ENCODE data around the gene SHC3.

The SHC3 gene

DNA sequence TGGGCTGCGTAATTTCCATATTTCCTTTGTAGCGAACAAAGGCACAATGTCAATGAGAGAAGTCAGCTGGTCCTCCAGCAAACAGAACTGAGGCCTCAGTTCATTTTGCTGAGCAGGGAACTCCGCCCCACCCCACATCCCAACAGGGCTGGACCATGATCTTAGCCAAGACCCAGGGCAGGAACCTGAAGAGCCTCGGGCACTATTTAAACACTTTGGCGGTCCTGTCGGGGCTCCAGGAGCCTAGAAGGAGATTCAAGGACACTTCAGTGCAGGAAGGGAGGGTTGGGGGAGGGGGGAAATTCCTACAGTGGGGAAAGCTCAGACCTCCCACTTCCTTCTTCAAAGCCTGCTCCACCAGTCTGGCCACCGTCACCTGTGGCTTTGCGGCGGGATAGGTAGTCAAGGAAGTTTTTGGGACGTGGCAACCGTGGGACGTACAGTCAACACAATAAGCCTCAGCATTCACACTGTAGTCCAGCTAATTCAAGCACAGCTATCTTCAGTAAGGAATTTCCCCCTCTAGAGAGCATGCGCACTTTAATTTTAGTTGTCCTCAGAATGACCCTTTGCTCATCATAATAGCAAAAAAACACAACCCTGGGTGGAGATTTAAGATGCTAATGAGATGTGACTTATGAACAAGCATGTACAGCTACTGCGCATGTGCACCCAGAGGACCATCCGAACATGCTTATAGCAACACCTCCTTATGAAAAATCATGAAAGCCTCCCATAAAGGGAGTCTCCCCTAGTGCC lies 156.4 kb downstream of the SHC3 start:
- DNase-seq (ENCODE audit: low spot score): no peak

DNA sequence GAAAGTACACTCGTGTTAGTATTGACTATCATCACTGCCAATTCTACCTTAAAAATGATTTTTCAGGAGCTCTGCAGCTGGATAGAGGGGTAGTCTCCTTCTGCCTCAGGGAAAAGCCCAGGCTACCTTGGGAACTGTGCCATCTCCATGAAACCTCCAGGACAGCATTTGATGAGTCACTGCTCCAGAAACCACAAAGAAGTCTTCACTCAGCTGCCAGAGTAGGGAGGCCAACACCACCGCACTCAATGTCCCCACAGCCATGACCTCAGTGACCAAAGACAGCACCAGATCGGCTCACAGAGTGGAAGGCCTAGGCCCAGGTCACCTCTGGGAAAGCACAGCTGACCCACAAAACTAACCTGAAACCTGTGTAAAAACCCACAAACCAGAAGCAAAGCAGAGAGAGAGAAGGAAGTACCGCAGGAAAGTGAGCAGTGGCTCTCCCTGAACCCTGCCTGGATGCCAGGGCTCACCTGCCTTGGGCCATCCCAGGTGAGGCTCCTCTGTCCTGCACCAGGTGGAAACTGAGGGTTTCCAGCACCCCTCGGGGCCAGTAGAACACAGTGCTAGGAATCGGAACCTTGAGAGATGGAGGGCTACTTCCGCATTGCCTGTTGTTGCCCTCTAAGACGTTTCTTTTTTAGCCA lies 157.3 kb downstream of the SHC3 start:
- no peak for DNase-seq (ENCODE audit: low spot score)

DNA sequence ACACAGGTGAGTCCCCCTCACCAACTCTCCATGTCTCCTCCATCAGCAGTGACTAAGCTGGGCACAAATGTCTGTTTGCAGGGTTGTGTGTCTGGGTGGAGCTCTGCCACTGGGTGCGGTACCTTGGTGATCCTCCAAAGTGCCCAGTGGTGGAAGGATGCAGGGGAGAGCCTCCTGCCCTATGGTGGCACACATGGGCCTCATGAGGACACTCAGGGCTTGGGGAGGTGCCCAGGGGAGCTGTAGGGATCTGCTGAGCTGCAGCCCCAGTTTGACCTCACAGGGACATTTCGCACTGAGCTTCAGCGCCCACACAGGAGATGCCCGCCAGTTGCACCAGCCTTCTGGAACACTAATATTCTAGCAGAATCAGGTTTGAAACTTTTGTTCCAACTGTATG lies 157.9 kb downstream of the SHC3 start:
- no peak for DNase-seq (ENCODE audit: low spot score)

DNA sequence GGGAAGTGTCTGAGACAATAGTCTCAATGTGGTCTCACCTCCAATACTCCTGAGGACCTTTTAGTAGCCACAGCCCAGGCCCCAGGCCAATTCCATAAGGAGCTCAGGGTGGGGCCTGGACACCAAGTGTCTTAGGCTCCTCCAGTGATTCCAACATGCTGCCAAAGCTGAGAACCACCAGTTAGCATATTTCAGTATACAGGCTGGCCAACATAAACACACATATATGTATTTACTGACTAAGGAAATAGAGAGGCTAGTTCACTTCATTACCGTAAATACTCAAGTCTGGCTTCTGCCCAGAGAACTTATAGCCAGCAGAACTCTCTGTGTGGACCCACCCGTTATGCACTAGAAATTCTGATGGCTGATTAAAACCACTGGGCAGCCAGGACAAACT lies 163.3 kb downstream of the SHC3 start:
- no peak for DNase-seq (ENCODE audit: low spot score)

DNA sequence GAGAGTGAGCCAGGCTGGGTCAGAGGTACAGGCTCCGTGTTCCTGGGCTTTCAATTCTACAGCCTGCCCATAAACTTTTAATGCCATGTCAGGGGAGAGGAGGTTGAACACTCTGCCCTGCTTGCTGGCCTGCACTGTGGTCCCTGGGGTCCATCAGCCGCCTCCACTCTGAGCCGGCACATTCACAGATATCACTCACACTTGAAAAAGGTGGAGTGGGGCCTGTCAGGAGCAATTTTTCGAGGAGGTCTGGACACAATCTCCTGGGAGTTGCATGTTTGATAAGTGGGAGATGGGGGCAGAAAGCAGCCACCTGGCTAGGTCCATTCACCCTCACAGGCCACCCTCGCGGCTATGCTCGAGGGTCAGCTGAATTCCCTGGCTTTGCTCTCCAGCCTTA lies 164.5 kb downstream of the SHC3 start:
- no peak for DNase-seq (ENCODE audit: low spot score)

DNA sequence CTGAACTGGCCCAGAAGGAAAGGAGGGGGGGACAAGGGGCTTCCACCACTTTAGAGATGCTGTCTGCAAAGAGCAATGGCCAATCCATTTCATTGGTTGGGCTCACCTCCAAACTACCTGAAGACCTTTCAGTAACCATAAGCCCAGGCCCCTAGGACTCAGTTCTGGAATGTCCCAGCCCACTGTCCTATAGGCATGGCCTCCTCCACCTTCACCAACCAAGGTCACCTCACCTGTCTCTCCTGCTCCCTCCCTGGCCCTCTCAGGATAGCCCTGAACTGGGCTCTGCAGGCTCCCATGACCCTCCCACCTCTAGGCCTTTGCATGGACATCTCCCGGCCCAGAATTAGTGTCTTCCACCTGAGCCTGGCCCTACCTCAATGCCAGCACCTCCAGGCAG lies 165.0 kb downstream of the SHC3 start:
- DNase-seq (ENCODE audit: low spot score): no peak

DNA sequence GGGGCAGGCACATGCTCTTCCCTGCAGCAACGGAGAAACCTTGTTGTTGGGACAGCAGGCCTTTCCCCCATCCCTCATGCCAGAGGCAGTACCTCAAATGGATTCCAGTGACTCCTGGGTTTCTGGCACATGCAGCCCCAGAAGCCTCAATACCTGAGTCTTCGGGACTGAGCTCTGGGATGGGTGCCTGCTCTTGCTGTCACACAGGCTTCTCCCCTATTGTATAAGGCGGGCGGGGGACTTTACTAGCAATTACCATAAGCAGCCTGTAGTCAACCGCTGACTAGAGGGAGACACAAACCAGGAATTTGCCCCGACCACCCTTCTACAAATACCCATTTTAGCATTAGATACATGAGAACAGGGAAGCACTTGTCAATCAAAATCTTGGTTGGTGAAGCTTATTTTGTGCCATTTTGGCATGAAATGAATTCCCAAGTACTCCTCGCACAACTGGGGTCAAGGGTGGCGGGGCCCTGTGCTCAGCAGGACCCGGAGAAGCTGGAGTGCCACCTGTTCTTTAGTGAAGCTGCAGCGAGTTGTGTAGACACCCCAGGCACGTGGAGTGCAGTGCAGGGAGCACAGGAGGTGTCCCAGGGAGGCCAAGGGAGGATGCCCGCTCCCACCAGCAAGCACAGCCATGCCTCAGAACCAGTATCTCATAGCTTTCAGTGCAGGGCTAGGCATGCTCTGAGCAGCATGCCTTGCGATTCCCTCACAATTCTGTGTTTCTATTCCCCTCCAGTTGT lies 166.2 kb downstream of the SHC3 start:
- no peak for DNase-seq (ENCODE audit: low spot score)

DNA sequence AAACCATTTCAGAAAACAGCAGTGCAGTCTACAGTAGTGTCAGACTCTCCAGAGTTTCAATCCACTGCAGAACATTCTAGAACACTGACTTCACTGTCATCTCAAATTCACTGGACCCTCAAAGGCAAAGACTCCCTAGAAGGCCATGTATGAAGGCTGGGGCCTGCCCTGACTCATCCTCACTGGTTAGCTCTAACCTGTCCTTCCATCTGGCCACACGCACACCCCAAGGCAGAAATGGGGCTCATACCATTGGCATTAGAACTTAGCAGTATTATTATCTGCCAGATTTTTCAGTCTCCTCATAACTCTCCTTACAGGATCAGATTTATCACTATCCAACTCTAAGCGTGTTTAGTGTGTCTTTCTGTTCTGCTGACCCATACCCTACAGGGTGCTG lies 166.9 kb downstream of the SHC3 start:
- DNase-seq (ENCODE audit: low spot score): no peak

DNA sequence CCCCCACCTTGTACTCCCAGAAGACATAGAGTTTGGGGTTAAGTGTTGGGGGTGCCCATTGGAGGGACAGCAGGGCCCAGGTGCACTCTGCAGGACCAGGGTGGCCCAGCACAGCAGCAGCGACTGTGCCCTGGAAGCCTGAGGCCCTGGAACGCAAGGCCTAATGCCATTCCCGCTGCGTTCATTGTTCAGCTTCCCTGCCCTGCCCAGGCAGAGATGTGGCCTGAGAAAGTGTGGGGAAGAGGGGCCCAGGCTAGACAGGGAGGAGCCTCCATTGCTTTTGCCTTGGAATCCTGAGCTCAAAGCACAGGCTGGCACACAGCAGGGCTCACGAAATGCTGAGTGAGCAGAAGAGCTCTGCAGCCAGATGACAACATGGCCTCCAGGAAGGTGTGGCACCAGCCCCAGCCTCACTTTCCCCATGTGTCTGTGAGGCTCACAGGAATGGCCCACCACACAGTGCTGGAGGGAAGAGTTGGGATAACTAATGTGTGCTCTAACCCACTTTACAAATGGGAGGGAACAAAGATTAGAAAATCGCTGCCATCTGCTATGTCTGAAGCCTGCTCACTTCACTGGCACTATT lies 168.0 kb downstream of the SHC3 start:
- no peak for DNase-seq (ENCODE audit: low spot score)

DNA sequence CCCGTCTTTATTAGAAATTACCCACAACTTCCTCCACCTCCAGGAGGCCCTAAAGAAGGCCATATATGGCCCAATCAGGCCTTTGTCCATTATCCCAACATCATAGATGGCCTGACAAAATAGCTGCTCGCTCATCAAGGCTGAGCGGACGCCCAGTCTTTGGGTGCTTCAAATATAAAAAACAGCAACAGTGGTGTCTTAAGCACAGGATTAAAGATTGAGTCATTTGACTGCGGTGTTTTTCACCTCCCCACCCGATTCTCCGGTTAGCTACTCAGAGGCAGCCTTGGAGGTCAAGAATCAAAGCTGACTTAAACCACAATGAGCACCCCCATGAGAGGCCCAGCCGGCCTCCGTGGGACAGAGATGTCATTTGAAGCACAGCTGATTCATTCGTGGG lies 168.6 kb downstream of the SHC3 start:
- no peak for DNase-seq (ENCODE audit: low spot score)

DNA sequence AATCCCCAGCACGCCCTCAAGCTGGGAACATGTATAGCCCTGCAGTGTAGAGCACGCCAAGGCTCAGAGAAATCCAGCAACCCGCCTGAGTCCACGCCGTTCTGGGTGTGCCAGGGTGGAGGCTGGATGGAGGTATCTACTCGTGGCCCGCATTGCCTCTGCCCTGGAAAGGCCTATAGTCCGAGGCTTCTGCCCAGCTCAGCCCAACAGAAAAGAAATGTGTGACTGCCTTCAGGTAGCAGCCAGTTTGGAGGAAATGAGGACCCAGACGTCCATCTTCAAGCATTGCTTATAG lies 169.1 kb downstream of the SHC3 start:
- no peak for DNase-seq (ENCODE audit: low spot score)

DNA sequence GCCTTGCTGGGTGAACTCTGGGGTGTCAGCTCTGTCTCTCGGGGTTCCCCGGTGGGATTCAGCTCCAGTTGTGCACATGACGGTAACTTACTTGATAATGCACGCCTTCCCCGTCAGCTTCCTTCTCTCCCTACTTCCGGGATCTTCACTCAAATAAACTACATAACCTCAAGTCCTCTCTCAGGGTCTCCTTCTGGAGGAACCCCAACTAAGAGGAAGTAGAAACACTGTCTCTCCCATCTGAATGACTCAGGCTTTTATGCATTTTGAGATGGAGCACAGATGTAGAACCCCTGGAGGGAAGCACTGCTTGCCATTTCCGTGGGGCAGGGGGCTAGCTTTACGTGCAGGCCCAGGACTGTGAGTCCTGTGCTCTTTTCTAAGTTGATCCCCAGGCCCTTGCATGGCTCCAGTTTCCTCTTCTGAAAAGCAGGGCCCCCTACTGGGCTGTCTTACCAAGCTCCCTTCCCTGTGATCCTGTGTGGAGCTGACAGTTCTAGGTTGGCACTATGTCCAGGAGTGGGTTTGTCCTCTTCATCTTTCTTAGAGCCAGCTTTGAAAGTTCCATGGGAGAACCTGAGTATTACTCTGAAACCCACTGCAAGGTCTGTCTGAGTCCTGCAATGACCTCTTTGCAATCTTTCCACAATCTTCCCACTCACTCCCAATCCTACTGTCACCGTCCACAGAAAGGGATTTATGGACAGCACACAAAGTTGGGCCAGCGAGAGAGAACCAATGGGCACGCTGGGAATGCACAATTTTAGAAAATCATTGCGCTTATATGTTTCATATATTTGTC lies 169.7 kb downstream of the SHC3 start:
- no peak for DNase-seq (ENCODE audit: low spot score)

DNA sequence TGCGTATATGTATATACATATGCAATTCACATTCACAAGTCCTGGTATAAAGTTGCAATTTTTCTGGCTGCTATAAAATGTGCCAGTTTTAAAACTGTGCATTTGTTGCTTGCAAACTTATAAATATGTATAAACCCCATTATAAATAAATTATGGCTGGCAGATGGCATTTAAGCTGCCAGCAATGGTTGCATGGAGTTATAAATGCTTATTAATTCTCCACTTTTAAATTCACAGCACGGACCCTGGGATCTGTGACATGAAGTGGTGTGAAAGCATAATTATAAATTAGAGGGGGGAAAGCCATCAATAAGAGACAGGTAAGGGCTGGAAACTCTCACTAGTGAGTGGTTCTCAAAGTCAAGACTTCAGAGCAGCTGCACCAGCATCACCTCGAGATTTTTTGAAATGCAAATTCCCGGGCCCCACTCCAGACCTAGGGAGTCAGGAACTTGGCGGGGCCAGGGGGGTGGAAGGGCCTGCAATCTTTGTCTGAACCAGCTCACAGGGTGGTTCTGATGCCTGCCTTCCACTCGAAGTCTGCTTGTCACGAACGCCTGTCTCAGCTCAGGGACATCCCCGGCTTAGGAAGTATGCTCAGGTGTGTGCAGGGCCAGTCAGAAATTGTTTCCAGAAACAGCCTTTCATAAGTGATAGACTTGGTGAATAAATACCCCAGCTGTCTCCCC lies 170.4 kb downstream of the SHC3 start:
- no peak for DNase-seq (ENCODE audit: low spot score)

DNA sequence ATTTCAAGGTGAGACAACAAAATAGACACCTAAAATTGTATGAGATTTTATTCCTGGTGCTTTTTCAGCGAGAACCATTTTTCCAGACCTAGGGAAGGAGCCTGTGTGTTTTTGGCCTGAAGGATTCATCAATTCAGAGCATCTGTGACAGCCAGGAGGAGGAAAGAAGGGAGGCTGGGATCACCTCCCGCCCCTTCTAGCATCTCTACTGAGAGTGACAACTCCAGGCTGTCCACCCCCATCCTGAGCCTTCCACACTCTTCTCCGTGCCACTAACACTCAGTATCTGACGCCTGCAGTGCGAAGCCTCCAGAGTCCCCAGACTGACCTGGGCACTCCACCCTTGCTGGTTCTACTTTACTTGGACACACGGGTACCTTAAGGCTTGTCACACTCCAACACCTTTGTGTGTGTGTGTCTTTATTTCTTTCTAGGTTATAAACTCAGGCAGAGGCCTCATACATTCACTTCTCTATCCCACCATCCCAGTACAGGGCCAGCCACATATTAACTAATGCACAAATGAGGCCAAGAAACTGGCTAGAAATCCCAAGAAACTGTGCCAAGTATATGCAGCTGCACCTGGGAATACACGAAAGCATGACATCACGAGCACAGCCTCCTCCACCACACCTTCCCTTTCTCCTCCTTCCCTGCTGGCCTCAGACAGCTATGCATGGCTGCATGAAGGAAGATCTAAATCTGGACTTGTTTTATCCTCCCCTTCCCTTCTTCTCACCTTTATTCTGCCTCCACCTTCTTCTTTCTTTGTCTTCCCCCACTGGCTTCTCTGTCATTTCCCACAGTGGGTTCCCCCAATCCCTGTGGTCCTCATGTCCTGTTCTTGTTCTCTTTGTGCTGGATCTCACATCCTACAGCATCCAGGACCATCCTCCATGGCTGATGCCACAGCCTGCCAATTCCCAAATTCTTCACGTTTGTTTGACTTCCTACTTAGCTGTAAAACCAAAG lies 171.3 kb downstream of the SHC3 start:
- DNase-seq (ENCODE audit: low spot score): no peak

DNA sequence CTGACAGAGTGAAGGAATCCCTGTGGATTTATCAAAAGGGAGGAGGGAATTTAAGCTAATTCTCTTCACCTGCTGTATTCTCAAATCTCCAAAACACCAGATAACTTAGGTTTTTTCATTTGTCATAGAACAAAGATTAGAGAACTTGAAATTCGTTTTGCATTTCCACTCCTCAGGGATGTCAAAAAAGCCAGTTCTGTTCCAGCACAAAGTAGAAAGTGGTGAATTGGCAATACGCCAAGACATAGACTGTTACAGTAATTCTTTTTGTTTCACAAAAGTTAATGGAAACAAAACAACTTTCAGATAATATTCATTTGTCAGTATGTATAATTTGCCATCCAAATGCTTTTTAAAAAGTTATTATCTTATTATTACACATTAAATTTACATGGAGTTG lies 172.4 kb downstream of the SHC3 start:
- no peak for DNase-seq (ENCODE audit: low spot score)

DNA sequence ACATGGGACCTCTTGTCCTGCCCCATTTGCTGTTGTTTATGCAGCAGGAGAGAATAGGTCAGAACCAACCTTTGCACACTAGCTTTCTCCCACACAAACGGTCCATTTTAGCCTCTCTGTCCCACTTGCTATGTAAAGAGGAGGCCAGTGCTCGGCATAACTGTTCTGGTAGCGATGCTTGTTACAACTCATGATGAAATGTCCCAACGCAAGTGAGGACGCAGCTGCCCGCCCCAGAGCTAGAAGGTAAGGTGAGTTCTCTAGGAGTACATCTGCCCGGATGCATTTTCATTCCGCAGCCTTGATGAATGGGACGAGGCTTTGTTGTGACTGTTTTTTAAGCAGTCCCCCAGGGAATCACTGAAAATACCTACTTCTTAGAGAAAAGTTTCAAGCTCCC lies 173.3 kb downstream of the SHC3 start:
- no peak for DNase-seq (ENCODE audit: low spot score)

DNA sequence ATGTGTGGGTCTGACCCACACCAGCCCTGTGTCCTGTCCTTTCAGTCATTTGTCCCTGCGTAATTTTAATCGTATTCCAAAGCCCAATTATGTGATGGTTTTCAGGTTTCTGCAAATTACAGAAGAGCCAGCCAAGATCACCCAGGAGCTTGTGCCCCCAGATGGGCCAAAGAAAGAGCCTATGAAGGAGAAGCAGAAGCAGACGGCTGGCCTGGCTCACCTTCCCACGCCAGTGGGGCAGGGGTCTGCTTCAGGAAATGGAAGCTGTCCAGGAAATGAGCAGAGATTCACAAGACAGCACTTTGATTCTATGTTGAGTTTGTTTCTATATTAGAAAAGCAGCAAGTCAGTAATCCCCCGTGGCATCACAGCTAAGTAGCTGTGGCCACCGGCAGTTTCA lies 175.6 kb downstream of the SHC3 start:
- no peak for DNase-seq (ENCODE audit: low spot score)

DNA sequence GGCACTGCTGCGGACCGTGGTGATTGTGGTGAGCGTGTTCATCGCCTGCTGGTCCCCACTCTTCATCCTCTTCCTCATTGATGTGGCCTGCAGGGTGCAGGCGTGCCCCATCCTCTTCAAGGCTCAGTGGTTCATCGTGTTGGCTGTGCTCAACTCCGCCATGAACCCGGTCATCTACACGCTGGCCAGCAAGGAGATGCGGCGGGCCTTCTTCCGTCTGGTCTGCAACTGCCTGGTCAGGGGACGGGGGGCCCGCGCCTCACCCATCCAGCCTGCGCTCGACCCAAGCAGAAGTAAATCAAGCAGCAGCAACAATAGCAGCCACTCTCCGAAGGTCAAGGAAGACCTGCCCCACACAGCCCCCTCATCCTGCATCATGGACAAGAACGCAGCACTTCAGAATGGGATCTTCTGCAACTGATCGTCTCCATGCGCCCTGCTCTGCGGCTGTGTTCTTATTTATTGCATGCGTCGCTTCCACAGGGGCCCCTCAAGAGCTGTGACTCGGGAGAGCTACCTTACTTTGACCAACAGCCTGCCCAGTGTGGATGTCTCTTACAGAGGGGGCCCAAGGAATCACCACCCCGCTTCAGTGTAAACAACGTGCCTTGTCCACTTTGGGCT lies 176.6 kb downstream of the SHC3 start:
- no peak for DNase-seq (ENCODE audit: low spot score)

DNA sequence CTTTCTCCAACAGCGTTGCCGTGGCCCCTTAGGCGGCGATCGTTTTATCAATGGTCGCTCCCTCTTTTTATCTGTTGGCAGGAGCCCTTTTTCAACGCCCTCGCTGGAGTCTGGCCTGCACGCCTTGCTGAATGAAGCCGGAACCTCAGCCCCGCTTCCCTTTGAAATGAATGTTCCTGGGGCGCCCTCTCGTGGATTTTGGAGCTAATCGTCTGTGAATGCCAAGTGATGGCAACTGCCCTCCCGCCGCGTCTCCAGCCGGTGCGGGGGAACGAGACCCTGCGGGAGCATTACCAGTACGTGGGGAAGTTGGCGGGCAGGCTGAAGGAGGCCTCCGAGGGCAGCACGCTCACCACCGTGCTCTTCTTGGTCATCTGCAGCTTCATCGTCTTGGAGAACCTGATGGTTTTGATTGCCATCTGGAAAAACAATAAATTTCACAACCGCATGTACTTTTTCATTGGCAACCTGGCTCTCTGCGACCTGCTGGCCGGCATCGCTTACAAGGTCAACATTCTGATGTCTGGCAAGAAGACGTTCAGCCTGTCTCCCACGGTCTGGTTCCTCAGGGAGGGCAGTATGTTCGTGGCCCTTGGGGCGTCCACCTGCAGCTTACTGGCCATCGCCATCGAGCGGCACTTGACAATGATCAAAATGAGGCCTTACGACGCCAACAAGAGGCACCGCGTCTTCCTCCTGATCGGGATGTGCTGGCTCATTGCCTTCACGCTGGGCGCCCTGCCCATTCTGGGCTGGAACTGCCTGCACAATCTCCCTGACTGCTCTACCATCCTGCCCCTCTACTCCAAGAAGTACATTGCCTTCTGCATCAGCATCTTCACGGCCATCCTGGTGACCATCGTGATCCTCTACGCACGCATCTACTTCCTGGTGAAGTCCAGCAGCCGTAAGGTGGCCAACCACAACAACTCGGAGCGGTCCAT lies 177.4 kb downstream of the SHC3 start:
- DNase-seq (ENCODE audit: low spot score): peak; percentile 81

Data from globus pallidus (tissue), 1 donor.